Fibroblast of skin of scalp (primary cell): ENCODE results near the gene IPO9.

Source experiments
- DNase-seq: peaks from one replicate; pipeline ENCODE4 v3.0.0-alpha.2; 2013

The IPO9 gene

GRCh38 chr1:201907621-201908020 lies 78.7 kb downstream of the IPO9 start:
- no peak for DNase-seq

GRCh38 chr1:201911826-201912571 lies 83.0 kb downstream of the IPO9 start:
- no peak for DNase-seq

DNA sequence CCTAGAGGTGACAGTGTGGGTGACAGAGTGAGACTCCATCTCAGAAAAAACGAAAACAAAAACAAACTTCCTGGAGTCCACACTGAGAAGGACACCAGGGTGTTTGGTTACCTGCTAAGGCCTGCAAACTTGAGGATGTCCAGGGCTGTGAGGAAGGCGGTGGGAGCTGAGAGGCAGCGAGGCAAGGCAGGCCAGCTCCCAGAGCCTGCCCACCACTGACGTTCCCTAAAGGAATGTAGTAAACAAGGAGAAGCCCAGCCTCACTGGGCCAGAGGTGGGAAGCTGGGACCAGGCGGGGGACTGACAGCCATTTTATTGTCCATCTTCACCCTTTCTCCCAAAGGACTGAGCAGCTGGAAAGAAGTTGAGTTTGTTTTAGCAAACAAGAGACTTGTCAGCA lies 83.9 kb downstream of the IPO9 start:
- DNase-seq: peak; percentile 35

- DNase-seq: peak; percentile 48
These were observed 85.7 kb downstream of the IPO9 start for GRCh38 chr1:201914456-201915235.

- peak; percentile 78 for DNase-seq
These were observed 87.8 kb downstream of the IPO9 start for GRCh38 chr1:201916649-201917249.

DNA sequence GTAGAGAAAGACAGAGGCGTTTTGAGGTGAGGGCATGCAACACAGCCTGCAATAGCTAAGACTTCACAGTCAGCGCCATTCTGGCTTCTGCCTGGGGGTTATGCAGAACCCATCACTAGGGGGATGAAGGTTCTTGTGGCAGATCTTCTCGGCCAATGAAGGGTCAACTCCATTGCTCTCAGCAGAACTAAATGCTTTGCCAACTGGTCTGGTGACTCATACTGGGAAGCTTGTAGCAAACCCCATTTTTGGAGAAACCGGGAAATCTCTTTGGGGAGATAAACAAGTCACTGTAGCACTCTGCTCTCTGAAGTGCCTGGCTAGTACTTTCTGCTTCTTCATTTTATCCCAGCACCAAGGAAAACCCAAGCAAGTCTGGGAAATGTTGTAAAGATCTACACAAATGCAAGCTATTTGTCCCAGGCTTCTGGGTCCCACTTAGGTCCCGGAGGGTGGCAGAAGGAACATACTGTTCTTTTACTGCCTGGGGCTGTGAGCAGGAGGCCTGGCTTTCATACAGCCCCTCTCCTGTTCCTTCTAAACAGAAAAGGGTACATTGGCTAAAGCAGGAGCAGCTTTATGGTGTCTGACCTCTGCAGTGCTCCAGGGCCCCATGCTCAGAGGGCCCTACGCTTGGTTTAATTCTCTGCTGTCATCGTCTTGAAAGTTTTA lies 88.5 kb downstream of the IPO9 start:
- peak; percentile 80 for DNase-seq

- DNase-seq: no peak
These were observed 89.4 kb downstream of the IPO9 start for GRCh38 chr1:201918343-201918742.

DNA sequence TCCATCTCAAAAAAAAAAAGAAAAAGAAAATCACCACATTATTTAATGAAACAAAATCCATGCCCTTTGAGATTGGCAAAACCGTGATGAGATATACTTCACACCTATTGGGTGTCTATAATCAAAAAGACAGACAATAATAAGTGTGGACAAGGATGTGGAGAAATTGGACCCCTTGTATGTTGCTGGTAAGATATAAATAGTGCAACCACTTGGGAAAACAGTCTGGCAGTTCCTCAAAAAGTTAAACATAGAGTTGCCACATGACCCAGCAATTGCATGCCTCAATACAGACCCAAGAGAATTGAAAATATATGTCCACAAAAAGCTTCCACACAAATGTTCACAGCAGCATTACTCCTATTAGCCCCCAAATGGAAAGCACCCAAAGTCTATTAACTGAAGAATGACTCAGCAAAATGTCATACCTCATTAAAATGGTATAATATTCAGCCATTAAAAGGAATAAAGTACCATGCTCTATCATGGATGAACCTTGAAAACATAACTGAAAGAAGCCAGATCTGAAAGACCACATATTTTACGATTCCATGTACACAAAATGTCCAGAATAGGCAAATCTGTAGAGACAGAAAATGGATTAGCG lies 93.1 kb downstream of the IPO9 start:
- DNase-seq: no peak

GRCh38 chr1:201925301-201925567 lies 96.3 kb downstream of the IPO9 start:
- no peak for DNase-seq

DNA sequence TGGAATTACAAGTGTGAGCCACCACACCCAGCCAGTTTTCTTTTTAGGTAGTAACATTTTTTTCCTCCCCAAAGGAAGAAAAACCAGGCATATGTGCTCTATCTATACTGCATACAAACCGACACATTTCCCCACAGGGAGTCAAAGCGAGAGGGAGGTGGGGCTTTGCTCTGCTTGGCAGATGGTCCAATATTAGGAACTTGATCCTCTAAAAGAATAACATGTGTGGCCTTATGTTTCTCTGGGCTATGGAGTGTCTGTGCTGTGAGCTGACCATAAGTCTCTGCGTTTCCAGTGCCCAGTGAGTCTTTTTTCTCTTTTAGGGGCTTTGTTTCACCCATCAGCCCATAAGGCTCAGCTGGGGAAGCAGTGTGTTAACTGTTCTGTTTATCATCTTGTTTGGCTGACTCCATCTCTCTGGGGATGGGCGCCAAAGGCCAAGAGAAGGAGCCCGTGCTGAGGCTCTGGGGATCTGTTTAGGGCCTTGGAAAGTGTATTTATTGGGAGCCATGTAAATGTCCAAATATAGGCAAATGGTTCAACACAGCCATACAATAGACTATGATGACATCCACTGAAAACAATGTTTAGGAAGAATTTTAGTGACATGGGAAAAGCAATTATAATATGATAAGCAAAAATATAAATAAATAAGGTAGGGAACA lies 97.2 kb downstream of the IPO9 start:
- DNase-seq: peak; percentile 67

- DNase-seq: no peak
These were observed 99.3 kb downstream of the IPO9 start for GRCh38 chr1:201928266-201928665.

DNA sequence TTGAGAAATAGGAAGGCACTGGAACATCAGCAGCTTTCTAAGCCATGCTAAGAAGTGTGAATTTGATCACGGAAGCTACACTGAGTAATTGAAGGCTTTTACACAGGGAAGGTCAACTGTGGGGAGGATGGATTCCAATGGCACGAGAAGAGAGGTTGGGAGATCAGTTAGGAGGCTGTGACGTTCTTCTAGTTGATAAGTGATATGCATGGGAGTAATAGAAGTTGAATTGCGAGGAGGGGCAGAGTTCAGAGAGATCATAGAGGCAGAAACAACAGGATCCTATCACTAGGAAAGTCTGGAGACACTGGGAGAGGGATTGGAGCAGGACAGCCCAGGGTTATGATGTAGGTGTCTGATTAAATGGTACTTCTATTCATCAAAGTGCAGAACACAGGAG lies 101.2 kb downstream of the IPO9 start:
- DNase-seq: no peak

GRCh38 chr1:201930803-201931202 lies 101.8 kb downstream of the IPO9 start:
- DNase-seq: no peak
